Measurements from ENCODE around the gene MYO5A.

MYO5A gene

GRCh38 chr15:52369030-52369429 is 159.7 kb downstream of the MYO5A start:
- Histone ChIP-seq H3K27ac (replicated peaks) (no peak overlapping the region), H3K27me3 (ENCODE audit: insufficient read depth, poor library complexity, severe bottlenecking) (no peaks in the 10 kb centered on the region), H3K4me3 (replicated peaks; ENCODE audit: insufficient read depth, low read length) (no peak overlapping the region)
- TF ChIP-seq POLR2AphosphoS5 (IDR thresholded peaks at IDR 0.05; ENCODE audit: low read depth) = no peak
- DNase-seq (ENCODE audit: low read depth in 1 of 2, low spot score in 1 of 2) = no peak

GRCh38 chr15:52368402-52368801 is 160.3 kb downstream of the MYO5A start:
- no peak for TF ChIP-seq POLR2AphosphoS5 (IDR thresholded peaks at IDR 0.05; ENCODE audit: low read depth)
- no peak for TF ChIP-seq SPI1 (IDR thresholded peaks at IDR 0.05; ENCODE audit: borderline replicate concordance, low read depth)
- no peak for TF ChIP-seq REST (IDR thresholded peaks at IDR 0.05; ENCODE audit: insufficient replicate concordance, low read depth)
- TF ChIP-seq GABPA (IDR thresholded peaks at IDR 0.05; ENCODE audit: low read depth) = no peak
- no peak for TF ChIP-seq CTCF (IDR thresholded peaks at IDR 0.05; ENCODE audit: insufficient read depth, low read length)
- Histone ChIP-seq H3K27ac (replicated peaks) (no peak overlapping the region), H3K27me3 (ENCODE audit: insufficient read depth, poor library complexity, severe bottlenecking) (no peaks in the 10 kb centered on the region), H3K4me3 (replicated peaks; ENCODE audit: insufficient read depth, low read length) (no peak overlapping the region)
- DNase-seq (ENCODE audit: low read depth in 1 of 2, low spot score in 1 of 2) = no peak

- DNase-seq (ENCODE audit: low read depth in 1 of 2, low spot score in 1 of 2) = no peak
- TF ChIP-seq REST (IDR thresholded peaks at IDR 0.05; ENCODE audit: insufficient replicate concordance, low read depth) (no peak), SPI1 (IDR thresholded peaks at IDR 0.05; ENCODE audit: borderline replicate concordance, low read depth) (no peak), POLR2AphosphoS5 (IDR thresholded peaks at IDR 0.05; ENCODE audit: low read depth) (no peak), CTCF (IDR thresholded peaks at IDR 0.05; ENCODE audit: insufficient read depth, low read length) (no peak), GABPA (IDR thresholded peaks at IDR 0.05; ENCODE audit: low read depth) (no peak)
- no peak overlapping the region for H3K27ac ChIP-seq (replicated peaks)
- no peak overlapping the region for H3K4me3 ChIP-seq (replicated peaks; ENCODE audit: insufficient read depth, low read length)
- no peaks in the 10 kb centered on the region for H3K27me3 ChIP-seq (ENCODE audit: insufficient read depth, poor library complexity, severe bottlenecking)
Measured at GRCh38 chr15:52362497-52362896, 166.2 kb downstream of the MYO5A start.

GRCh38 chr15:52361975-52362494 is 166.6 kb downstream of the MYO5A start:
- no peak overlapping the region for H3K4me3 ChIP-seq (replicated peaks; ENCODE audit: insufficient read depth, low read length)
- TF ChIP-seq POLR2AphosphoS5 (IDR thresholded peaks at IDR 0.05; ENCODE audit: low read depth) = no peak
- TF ChIP-seq CTCF (IDR thresholded peaks at IDR 0.05; ENCODE audit: insufficient read depth, low read length) = no peak
- TF ChIP-seq REST (IDR thresholded peaks at IDR 0.05; ENCODE audit: insufficient replicate concordance, low read depth) = no peak
- no peak for TF ChIP-seq SPI1 (IDR thresholded peaks at IDR 0.05; ENCODE audit: borderline replicate concordance, low read depth)
- TF ChIP-seq GABPA (IDR thresholded peaks at IDR 0.05; ENCODE audit: low read depth) = no peak
- no peak overlapping the region for H3K27ac ChIP-seq (replicated peaks)
- no peak for DNase-seq (ENCODE audit: low read depth in 1 of 2, low spot score in 1 of 2)
- H3K27me3 ChIP-seq (ENCODE audit: insufficient read depth, poor library complexity, severe bottlenecking) = no peaks in the 10 kb centered on the region
